T47D (cell line): ENCODE results near the gene ITPR2.
"Not testable (repeated sequence)": the region's sequence is repeated elsewhere in the genome, so short reads cannot be mapped to it uniquely, and the experiment has no call there.

ENCODE experiments used
- DNase-seq, 2 experiments: peaks; one replicate each; pipeline versions ENCODE4 v3.0.0 to v3.0.0-alpha.2; 2011 to 2012; ENCODE audit warnings: low read depth in 1 of 2, low spot score in 1 of 2
- JUND ChIP-seq: IDR thresholded peaks from 2 replicates; pipeline ENCODE4 v1.6.1; 2012; ENCODE audit warnings: low read depth
- in situ Hi-C: cut with HindIII; loops from 2 replicates; pipeline ENCODE4 v1.10.0; 2016; ENCODE audit warnings: low sequenced_read_pairs, low pct_unique_long_range_greater_than_20kb

ITPR2 gene

DNA sequence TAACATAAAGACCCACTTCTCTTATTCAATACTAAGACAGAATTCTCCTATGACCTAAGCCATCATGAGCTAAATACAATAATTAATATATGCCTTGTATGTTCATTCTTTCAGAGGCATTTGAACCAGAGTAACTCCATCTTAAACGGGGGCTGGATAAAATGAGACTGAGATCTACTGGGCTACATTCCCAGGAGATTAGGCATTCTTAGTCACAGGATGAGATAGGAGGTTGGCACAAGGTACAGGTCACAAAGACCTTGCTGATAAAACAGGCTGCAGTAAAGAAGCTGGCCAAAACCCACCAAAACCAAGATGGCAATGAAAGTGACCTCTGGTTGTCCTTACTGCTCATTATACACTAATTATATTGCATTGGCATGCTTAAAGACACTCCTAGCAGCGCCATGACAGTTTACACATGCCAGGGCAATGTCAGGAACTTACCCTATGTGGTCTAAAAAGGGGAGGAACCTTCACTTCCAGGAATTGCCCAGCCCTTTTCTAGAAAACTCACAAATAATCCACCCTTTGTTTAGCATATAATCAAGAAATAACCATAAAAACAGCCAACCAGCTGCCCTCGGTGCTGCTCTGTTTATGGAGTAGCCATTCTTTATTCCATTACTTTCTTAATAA is 376.9 kb downstream of the ITPR2 start:
- in situ Hi-C loops: no loop called here
- no peak for DNase-seq

DNA sequence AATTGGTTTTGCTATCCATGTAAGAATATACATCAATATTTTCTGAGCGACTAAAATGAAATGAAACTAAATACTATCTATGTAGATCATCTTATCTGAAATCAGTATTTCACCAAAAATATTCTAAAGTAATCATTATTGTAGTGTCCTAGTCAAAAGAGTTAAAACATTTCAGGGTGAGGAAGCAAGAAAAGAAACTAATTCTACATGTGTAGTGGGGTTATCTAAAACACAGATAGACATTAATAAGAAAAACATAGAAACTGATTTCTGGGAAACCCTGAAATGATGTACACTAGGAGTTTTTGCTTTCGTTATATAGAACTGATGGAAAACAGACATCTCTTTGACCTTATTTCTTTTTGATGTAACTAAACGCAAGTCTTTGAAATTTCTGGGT is 379.7 kb downstream of the ITPR2 start:
- TF ChIP-seq JUND: no peak
- in situ Hi-C loops: no loop called here
- no peak for DNase-seq

More for the DNA sequence above, 376.9 kb downstream of the ITPR2 start:
- no peak for TF ChIP-seq JUND

DNA sequence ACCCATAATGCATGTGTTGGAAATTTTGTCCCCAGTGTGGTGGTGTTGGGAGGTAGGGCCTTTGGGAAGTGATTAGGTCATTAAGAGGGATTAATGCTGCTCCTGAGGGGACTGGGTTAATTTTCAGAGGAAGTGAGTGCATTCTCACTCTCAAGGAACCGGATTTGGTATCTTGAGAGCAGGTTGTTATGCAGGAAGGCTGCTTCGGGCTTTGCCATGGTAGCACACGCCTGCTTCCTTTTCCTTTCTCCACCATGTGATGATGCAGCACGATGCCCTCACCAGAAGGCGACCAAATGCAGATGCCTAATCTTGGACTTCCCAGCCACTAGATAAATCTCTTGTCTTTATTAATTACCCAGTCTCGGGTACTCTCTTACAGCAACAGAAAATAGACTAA is 380.5 kb downstream of the ITPR2 start:
- in situ Hi-C loops: no loop called here
- DNase-seq: no peak
- TF ChIP-seq JUND: no peak

DNA sequence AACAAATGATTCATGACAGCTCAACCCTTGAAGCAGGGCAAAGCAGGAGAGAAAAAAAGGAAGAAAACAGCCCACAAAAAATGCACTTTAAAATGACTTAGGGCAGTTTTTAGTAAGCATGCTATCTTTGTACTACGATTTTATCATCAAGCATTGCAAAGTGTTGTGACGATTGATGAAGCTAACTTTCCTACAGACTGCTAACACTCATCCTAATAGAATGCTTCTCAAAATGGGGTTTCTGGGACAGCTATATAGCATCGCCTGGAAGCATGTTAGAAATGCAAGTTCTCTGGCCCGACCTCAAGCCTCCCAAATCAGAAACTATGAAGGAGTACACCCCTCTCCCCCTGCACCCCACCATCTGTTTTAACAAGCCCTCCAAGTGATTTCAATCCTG is 381.2 kb downstream of the ITPR2 start:
- in situ Hi-C loops: no loop called here
- no peak for TF ChIP-seq JUND
- DNase-seq: no peak

DNA sequence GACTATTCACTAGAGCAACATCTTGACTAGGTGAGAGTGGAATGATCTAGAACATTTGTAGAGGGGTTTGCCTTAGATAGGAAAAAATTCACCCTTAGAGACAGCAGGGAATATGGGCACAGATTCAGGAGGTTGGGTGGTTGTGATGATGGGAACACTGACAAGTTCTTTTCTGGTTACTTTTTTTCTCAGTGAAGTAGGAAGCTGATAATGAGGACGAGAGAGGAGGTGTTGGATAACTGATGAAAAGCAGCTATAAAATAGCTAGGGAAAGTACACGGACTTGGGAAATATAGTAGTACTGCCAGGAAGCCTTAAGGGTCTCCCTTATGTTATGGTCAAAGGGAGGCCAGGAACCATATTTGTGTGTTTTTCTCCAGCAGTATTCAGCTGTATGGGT is 387.1 kb downstream of the ITPR2 start:
- TF ChIP-seq JUND: no peak
- no peak for DNase-seq
- in situ Hi-C loops: no loop called here

DNA sequence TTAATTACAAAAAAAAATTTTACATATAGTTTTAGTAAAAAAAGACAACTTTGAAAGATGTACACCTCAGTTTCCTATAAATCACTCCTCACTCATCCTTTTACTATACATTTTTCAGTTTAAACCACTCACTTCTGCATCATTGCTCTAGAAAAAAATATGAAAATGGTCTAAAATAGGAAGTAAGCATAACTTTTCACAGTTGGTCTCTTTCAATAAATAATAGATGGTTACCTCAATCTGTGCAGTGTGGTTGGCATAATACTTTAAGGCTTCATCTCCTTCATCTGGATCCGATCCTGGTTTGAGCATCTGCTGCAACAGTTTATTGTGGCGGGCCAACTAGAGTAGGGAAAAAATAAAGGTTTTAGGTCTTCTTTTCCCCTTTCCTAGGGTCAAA is 389.7 kb downstream of the ITPR2 start:
- no peak for DNase-seq
- in situ Hi-C loops: no loop called here
- TF ChIP-seq JUND: no peak

DNA sequence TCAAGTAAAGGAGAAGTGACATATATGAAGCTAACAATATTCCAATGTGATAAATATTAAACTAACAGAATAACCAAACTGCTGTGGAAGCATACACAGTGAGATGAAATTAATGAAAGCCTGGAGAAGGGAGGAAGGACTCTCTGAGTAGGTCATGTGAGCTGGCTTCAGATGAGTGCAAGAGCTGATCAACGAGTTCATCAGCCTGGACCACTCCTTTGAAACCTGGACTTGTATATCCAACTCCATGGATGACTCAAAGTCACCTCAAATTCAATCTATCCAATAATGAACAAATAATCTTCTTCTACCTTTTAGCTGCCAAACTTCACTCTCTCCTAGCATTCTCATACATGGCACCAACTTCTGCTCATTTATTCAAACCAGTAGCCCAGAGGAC is 391.6 kb downstream of the ITPR2 start:
- in situ Hi-C loops: no loop called here
- TF ChIP-seq JUND: no peak
- no peak for DNase-seq

DNA sequence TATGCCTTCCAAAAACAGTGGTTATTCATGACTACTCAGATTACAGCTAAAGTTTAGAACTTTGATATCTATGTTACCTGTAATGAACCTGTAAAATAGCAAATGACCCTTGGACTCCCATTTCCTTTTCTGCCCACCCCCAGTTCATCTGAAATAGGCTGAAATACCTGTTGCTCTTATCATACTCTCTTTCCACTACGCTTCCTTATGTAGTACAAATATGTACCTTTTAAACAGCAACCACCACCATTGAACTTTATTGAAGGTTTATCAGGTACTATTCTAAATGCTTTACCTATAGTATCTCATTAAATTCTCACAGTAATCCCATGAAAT is 398.0 kb downstream of the ITPR2 start:
- in situ Hi-C loops: no loop called here
- TF ChIP-seq JUND: no peak
- no peak for DNase-seq

DNA sequence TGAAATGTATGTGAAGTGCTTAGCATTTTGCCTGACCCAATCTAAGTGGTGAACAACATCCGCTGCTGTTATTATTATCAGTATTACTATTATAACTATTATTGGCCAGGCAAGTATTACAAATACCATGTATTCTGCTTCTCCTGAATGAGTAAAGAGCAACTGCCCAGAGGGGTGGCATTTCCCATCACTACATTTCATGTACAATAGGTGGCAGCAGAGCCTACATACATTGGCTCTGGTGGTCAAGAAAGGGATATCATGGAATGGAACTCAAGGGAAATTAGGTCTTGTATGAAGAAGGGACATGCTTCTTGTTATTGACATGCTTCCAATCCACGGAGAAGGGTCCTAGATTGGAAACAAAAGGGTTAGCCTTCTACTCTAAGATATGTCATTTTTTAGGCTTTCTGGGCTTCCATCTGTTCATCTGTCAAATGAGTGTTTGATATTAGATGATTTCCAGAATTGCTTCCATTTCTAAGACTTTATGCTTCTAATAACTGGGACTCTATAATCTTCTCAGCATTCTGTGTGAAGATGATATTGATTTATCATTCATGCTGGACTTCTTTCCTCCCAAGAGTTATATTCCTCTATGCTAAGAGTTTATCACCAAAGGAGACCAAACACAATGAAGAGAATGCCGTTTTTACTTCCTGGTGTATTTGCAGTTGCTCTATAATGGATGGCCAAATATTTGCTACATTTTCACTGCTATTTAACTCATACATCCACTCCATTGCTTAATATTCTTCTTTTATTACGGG is 398.5 kb downstream of the ITPR2 start:
- in situ Hi-C loops: no loop called here
- peak; percentile 20 to 76 for DNase-seq
- no peak for TF ChIP-seq JUND

DNA sequence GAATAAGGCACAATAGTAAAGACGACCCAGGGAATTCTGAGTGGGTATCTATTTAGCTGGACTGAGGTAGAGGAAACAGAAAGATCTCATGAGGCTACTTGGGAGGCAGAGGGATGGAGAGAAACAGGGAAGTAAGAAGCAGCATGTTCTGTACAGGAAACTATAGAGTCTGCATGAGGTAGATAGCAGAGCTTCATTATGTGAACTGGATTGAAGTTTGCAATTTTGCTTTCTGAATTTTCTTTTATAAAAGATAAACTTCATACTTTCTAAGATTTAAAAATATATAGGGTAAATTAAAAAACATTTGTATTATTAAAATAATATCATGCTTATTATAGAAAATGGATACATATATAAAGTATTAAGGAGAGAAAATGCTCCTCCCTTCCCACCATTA is 399.3 kb downstream of the ITPR2 start:
- in situ Hi-C loops, DNase-seq: not testable (repeated sequence)

DNA sequence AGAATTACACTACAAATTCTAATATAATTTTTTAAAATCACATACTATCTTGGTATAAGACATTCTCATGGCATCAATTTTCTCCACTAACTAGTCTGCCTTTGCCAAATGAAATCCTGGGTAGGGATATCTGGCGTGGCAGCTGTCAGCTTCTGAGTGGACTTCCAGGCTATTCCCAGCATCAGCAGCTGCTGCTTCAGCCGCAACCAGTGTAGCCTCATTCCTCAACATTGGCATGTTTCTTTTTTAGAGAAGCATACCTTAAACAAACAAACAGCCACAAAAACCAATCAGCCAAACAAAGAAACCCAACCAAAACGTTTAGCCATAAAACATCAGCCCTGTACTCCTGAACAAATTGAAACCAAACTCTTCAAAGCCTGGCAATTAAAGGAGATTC is 401.8 kb downstream of the ITPR2 start:
- TF ChIP-seq JUND: no peak
- DNase-seq: peak in 1 of 2 experiments; percentile 53
- in situ Hi-C loops: no loop called here

DNA sequence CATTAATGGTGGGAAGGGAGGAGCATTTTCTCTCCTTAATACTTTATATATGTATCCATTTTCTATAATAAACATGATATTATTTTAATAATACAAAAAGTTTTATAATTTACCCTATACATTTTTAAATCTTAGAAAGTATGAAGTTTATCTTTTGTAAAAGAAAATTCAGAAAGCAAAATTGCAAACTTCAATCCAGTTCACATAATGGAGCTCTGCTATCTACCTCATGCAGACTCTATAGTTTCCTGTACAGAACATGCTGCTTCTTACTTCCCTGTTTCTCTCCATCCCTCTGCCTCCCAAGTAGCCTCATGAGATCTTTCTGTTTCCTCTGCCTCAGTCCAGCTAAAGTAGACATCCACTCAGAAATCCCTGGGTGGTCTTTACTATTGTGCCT is 402.4 kb downstream of the ITPR2 start:
- in situ Hi-C loops, DNase-seq: not testable (repeated sequence)

DNA sequence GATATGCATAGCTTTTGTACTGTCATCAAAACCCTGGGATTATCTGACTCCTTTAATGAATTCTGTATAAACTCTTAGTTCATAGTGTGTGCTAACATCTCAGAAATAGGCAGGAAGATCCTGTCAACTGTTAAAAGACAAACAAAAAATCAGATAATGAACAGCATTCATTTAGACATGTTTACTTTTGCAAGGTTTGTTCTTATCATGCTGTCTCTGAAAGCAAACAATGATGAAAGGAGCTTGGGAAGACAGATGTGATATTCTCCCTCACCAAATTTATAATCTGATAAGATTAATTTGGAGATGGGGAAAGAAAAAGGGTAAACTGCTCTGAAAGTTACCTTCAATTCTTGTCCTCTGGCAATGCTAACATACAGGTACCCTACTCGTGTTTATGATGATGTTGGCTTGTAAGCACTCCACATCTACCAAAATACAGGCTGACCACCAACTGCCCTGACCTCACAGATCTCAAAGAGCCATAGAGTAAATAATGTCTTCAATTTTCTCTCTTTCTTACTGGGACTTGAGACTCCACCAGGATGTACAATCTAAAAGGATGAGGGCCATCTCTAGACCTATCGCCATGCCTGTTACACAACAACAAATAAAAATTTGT is 403.8 kb downstream of the ITPR2 start:
- no peak for DNase-seq
- TF ChIP-seq JUND: no peak
- in situ Hi-C loops: no loop called here
